K562 (cell line): ENCODE measurements around the gene DLGAP1. TPM values are rescaled to one million over a fixed set of nuclear protein-coding genes. Genes with fewer than 3 reads are reported as not detected.

ENCODE experiments used
- ATAC-seq: fragments of 200-7000 bp; cut with Tn5 transposase; 3 replicates; pipeline ENCODE4 v1.9.1; 2020; ENCODE audit warnings: moderate library complexity
- BruUV-seq: library from RNA; stranded (reverse); fragments of 400-500 nt; replicated peaks from 2 replicates; lab custom pipeline; 2021; lab: Mats Ljungman, UMichigan
- CTCF ChIA-PET: fragments of 300-600 bp; formaldehyde crosslinking; extraction: SDS; loops from one replicate; lab custom pipeline; 2021; ENCODE audit warnings: low intra/inter-chr PET ratio; lab: Yijun Ruan, JAX
- POLR2A ChIA-PET: fragments of 300-600, 350-650 bp; sonication (Branson Sonifier 250); formaldehyde crosslinking; extraction: SDS; loops from one replicate; lab custom pipeline; 2021; ENCODE audit warnings: antibody characterized with exemption, inconsistent platforms; lab: Yijun Ruan, JAX
- DNase-seq, 4 experiments: peaks; one replicate each; pipeline versions ENCODE4 v3.0.0 to v3.0.0-alpha.2; 2011 to 2018; ENCODE audit warnings: low spot score in 3 of 4, mixed read lengths in 3 of 4; ENCODE audit errors: extremely low read depth in 1 of 4
- FAIRE-seq: peaks from 2 replicates; lab custom pipeline; 2011; peaks lifted over from hg19 to GRCh38; lab: Jason Lieb, UNC
- H2AFZ ChIP-seq: 2 replicates; pipeline ENCODE4 v1.6.0; 2011; ENCODE audit warnings: low read depth, low read length, control low read depth, inconsistent platforms
- H3K27ac ChIP-seq: fragments of 200-600 bp; 3 replicates; pipeline ENCODE4 v1.8.0; 2011; ENCODE audit warnings: low read depth, mild to moderate bottlenecking, control low read depth, inconsistent platforms, low read length, moderate library complexity, mixed read lengths; ENCODE audit errors: extremely low read depth
- H3K27me3 ChIP-seq, 2 experiments: fragments of 300-600 bp in 1 of 2; 2 replicates in 1 of 2; 3 replicates in 1 of 2; pipeline versions ENCODE4 v1.6.0 to v1.8.0; 2011; ENCODE audit warnings: inconsistent platforms in 2 of 2, low read length in 2 of 2, mild to moderate bottlenecking in 1 of 2, mixed read lengths in 1 of 2, moderate library complexity in 1 of 2; ENCODE audit not compliant: control insufficient read depth in 2 of 2, insufficient read depth in 2 of 2
- H3K36me3 ChIP-seq: fragments of 300-600 bp; 3 replicates; pipeline ENCODE4 v1.8.0; 2011; ENCODE audit warnings: mild to moderate bottlenecking, low read length, inconsistent platforms; ENCODE audit not compliant: control insufficient read depth, insufficient read depth
- H3K4me1 ChIP-seq, 2 experiments: fragments of 200-600 bp in 1 of 2; replicated peaks in 1 of 2; 2 replicates in 1 of 2; 3 replicates in 1 of 2; pipeline versions ENCODE4 v1.5.1 to v1.8.0; 2011; ENCODE audit warnings: inconsistent platforms in 2 of 2, low read length in 2 of 2, mild to moderate bottlenecking in 1 of 2, mixed read lengths in 1 of 2, moderate library complexity in 1 of 2; ENCODE audit not compliant: control insufficient read depth in 2 of 2, insufficient read depth in 2 of 2
- H3K4me2 ChIP-seq: 2 replicates; pipeline ENCODE4 v1.6.1; 2011; ENCODE audit warnings: low read length, control low read depth, inconsistent platforms, mixed read lengths; ENCODE audit not compliant: insufficient read depth
- H3K4me3 ChIP-seq: fragments of 200-600 bp; sonication (generic), shearing (Covaris generic); 2 replicates; pipeline ENCODE4 v1.5.1; 2016; ENCODE audit warnings: control low read depth, inconsistent platforms
- H3K79me2 ChIP-seq: fragments of 200-600 bp; 3 replicates; pipeline ENCODE4 v1.8.0; 2011; ENCODE audit warnings: low read length, inconsistent platforms; ENCODE audit not compliant: control insufficient read depth, insufficient read depth
- H3K9ac ChIP-seq, 2 experiments: 2 replicates each; pipeline versions ENCODE4 v1.6.0 to v1.6.1; 2011; ENCODE audit warnings: low read depth in 2 of 2, low read length in 2 of 2, control low read depth in 1 of 2, inconsistent platforms in 1 of 2, mild to moderate bottlenecking in 1 of 2, mixed read lengths in 1 of 2; ENCODE audit not compliant: insufficient read depth in 1 of 2
- H3K9me1 ChIP-seq: one replicate; pipeline ENCODE4 v1.6.0; 2011; ENCODE audit warnings: inconsistent platforms, mild to moderate bottlenecking, low read length, moderate library complexity; ENCODE audit not compliant: control insufficient read depth, insufficient read depth
- H3K9me3 ChIP-seq: replicated peaks from 2 replicates; pipeline ENCODE4 v1.5.1; 2011; ENCODE audit warnings: low read depth, low read length, inconsistent platforms; ENCODE audit not compliant: control insufficient read depth, insufficient read depth
- H4K20me1 ChIP-seq: replicated peaks from 2 replicates; pipeline ENCODE4 v1.6.1; 2011; ENCODE audit warnings: low read length, inconsistent platforms, mixed read lengths; ENCODE audit not compliant: control insufficient read depth, insufficient read depth
- ARNT ChIP-seq, 2 experiments: fragments of 450-650 bp; IDR thresholded peaks; 2 replicates each; pipeline ENCODE4 v1.6.1; 2016; ENCODE audit warnings: mild to moderate bottlenecking in 1 of 2
- CBX2 ChIP-seq: fragments of 200-600 bp; sonication (generic); IDR thresholded peaks from one replicate; pipeline ENCODE4 v1.6.1; 2012; ENCODE audit warnings: mild to moderate bottlenecking, low read length, inconsistent platforms; ENCODE audit not compliant: insufficient read depth, poor library complexity, severe bottlenecking
- KDM5B ChIP-seq: fragments of 200-600 bp; sonication (generic); IDR thresholded peaks from 2 replicates; pipeline ENCODE4 v1.6.1; 2012; ENCODE audit warnings: low read depth, mild to moderate bottlenecking, moderate library complexity, low read length, control low read depth, inconsistent platforms; ENCODE audit not compliant: insufficient replicate concordance
- KHSRP ChIP-seq: fragments of 450-650 bp; IDR thresholded peaks from 2 replicates; pipeline ENCODE4 v1.6.1; 2017
- MEF2A ChIP-seq: IDR thresholded peaks from 2 replicates; pipeline ENCODE4 v1.6.1; 2011; ENCODE audit warnings: low read depth, mild to moderate bottlenecking, low read length, moderate library complexity; ENCODE audit not compliant: control insufficient read depth
- SFPQ ChIP-seq: fragments of 200-400 bp; formaldehyde crosslinking; IDR thresholded peaks from 2 replicates; pipeline ENCODE4 v1.6.1; 2017; ENCODE audit warnings: mild to moderate bottlenecking, low read depth, low read length, moderate library complexity
- STAT5A ChIP-seq: IDR thresholded peaks from 2 replicates; pipeline ENCODE4 v1.6.1; 2012; ENCODE audit warnings: low read length, inconsistent platforms, borderline replicate concordance
- WGBS: fragments of 100-300 bp; shearing (Covaris generic); methylation state at CpG from one replicate; pipeline ENCODE4 v1.1.6; 2016; ENCODE audit warnings: low coverage, mixed read lengths; ENCODE audit not compliant: insufficient coverage; ENCODE audit errors: missing lambda C conversion rate; 5-methylcytosine and 5-hydroxymethylcytosine counted together
- in situ Hi-C: fragments of 300-500 bp; cut with MboI; formaldehyde crosslinking; loops from 4 replicates; pipeline ENCODE4 v1.15.0; 2018; ENCODE audit warnings: inconsistent platforms, mixed read lengths
- intact Hi-C: fragments of 100-400 bp; cut with micrococcal nuclease; formaldehyde crosslinking; loops from 2 replicates; pipeline ENCODE4 v1.14.2; 2022
- polyA plus RNA-seq, 8 experiments: library from polyadenylated mRNA; depleted of rRNA in 4 of 8; stranded (reverse) in 5 of 8; unstranded in 3 of 8; fragments of >200 nt; fragmentation: Nextera tagmentation in 2 of 8; fragmentation: Illumina TruSeq in 1 of 8; extraction: Ambion mirVana in 2 of 8; extraction: Trizol in 1 of 8; gene quantifications; 2 replicates each; pipeline versions ENCODE4 v1.2.1 to v1.2.3, GENCODE V29; 2011 to 2014; ENCODE audit warnings: inconsistent platforms in 1 of 8, missing spikeins in 1 of 8
- total RNA-seq, 7 experiments: library from RNA; depleted of rRNA in 6 of 7; stranded (reverse); fragments of >200 nt in 6 of 7; fragmentation: Illumina TruSeq in 2 of 7; extraction: Trizol in 2 of 7; gene quantifications; 2 replicates each; pipeline versions ENCODE4 v1.2.1 to v1.2.3, GENCODE V29; 2011 to 2021; ENCODE audit warnings: low replicate concordance in 1 of 7

DLGAP1 gene
- total and polyA plus RNA-seq, 9 of the 15 experiments (the other 6 are each of a cell fraction or from before 2014, with no cell fraction given) = 0.04 to 0.22 (median 0.08) TPM

- Histone ChIP-seq H4K20me1 (no peaks in the 10 kb centered on the region), H3K27me3 (peaks cover 14 to 21% of the 10 kb centered on the region in 2 experiments), H3K27ac (no peak overlapping the region), H3K36me3 (no peaks in the 10 kb centered on the region), H3K4me3 (no peak overlapping the region), H2AFZ (no peak overlapping the region), H3K79me2 (no peaks in the 10 kb centered on the region), H3K9ac (no peak overlapping the region), H3K4me2 (no peak overlapping the region), H3K9me3 (no peaks in the 10 kb centered on the region), H3K9me1 (no peaks in the 10 kb centered on the region), H3K4me1 (no peaks in the 10 kb centered on the region)
- DNase-seq (no peak), ATAC-seq (no peak), FAIRE-seq (no peak)
- TF ChIP-seq KDM5B (no peak), SFPQ (no peak), CBX2 (no peak), ARNT (IDR thresholded peaks at IDR 0.05) (no peak), MEF2A (no peak), STAT5A (no peak), KHSRP (no peak)
- no TSS peak for BruUV-seq
- in situ Hi-C loops = no loop called here
- intact Hi-C loops = no loop called here
- WGBS = 1% methylated on average over 5 of the region's 5 CpGs
- CTCF ChIA-PET = no interaction called here
- POLR2A ChIA-PET = interaction anchor here (0.7 kb wide), 1 partner anchor 30 kb away, joined by 3 read pairs; no protein-coding TSS in a partner anchor
These were observed 662.0 kb downstream of the DLGAP1 start for GRCh38 chr18:3793111-3793510.
